Renal pelvis (tissue), 4 donors: Measurements from ENCODE around the gene TMEM266. TPM values are rescaled to one million over a fixed set of nuclear protein-coding genes. Genes with fewer than 3 reads are reported as not detected.

Experiments used
- DNase-seq: peaks from one replicate; pipeline ENCODE4 v3.0.0-alpha.2; 2013
- polyA plus RNA-seq, 3 donors: library from polyadenylated mRNA; unstranded; fragments of 120-200 nt; gene quantifications; one replicate each; pipeline ENCODE4 v1.2.1, GENCODE V29; 2013; ENCODE audit not compliant: insufficient read length in 3 of 3

The TMEM266 gene
- polyA plus RNA-seq, 3 donors: 13.0 to 15.2 (median 13.3) TPM

GRCh38 chr15:76160426-76161152 is 100.8 kb downstream of the TMEM266 start:
- DNase-seq: no peak

- DNase-seq: no peak
These were observed 101.6 kb downstream of the TMEM266 start for GRCh38 chr15:76161153-76162035.

- no peak for DNase-seq
These were observed 102.2 kb downstream of the TMEM266 start for GRCh38 chr15:76162036-76162398.

- no peak for DNase-seq
These were observed 103.1 kb downstream of the TMEM266 start for GRCh38 chr15:76162784-76163456.

GRCh38 chr15:76163457-76164295 is 103.9 kb downstream of the TMEM266 start:
- no peak for DNase-seq

- no peak for DNase-seq
These were observed 104.8 kb downstream of the TMEM266 start for GRCh38 chr15:76164602-76165001.

GRCh38 chr15:76165951-76166350 is 106.2 kb downstream of the TMEM266 start:
- DNase-seq: no peak

- DNase-seq: no peak
These were observed 108.6 kb downstream of the TMEM266 start for GRCh38 chr15:76168237-76168984.

- no peak for DNase-seq
These were observed 109.2 kb downstream of the TMEM266 start for GRCh38 chr15:76169018-76169417.

GRCh38 chr15:76169911-76170800 is 110.4 kb downstream of the TMEM266 start:
- DNase-seq: no peak

GRCh38 chr15:76172782-76173181 is 113.0 kb downstream of the TMEM266 start:
- DNase-seq: no peak

- no peak for DNase-seq
These were observed 113.6 kb downstream of the TMEM266 start for GRCh38 chr15:76173317-76173834.

- DNase-seq: no peak
These were observed 114.9 kb downstream of the TMEM266 start for GRCh38 chr15:76174654-76175053.

- no peak for DNase-seq
These were observed 115.7 kb downstream of the TMEM266 start for GRCh38 chr15:76175442-76175841.

GRCh38 chr15:76176059-76176458 is 116.3 kb downstream of the TMEM266 start:
- no peak for DNase-seq

GRCh38 chr15:76176487-76177085 is 116.8 kb downstream of the TMEM266 start:
- no peak for DNase-seq

GRCh38 chr15:76177491-76178040 is 117.8 kb downstream of the TMEM266 start:
- DNase-seq: no peak

GRCh38 chr15:76178296-76179000 is 118.7 kb downstream of the TMEM266 start:
- no peak for DNase-seq
